ENCODE results near the gene MANF. TPM values are rescaled to one million over a fixed set of nuclear protein-coding genes. Genes with fewer than 3 reads are reported as not detected.

The MANF gene
- total RNA-seq, 2 donors from 2014 or later, result 42.6 to 48.5 TPM

DNA sequence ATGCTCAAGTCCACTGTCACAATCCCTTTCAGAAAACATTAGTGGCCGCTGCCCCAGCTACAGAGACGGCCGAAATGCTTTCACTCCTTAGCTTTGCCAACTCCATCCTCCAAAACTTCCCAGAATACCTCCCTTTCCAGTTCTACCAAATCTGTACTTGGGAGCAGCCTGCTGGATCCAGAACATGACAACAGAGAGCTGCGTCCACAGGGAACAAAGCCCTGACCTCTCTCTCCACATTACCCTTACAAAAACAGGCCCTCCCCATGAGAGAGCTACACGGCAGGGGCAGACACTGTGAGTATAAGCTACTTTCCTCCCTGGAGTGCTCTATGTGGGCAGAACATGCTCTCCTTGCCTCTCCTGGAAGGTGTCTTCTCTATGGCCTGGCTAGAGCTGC is 12.3 kb downstream of the MANF start:
- Histone ChIP-seq H3K36me3 (peaks cover 33% of the 10 kb centered on the region), H3K27ac (no peak overlapping the region), H3K4me3 (no peak overlapping the region), H3K4me1 (ENCODE audit: control insufficient read depth in 1 of 2, low read depth in 2 of 2) (peaks cover 20 to 38% of the 10 kb centered on the region in 2 donors), H3K9me3 (no peaks in the 10 kb centered on the region), H3K27me3 (replicated peaks; ENCODE audit: insufficient read depth) (no peaks in the 10 kb centered on the region)
- TF ChIP-seq CTCF (IDR thresholded peaks at IDR 0.05), result no peak
- no peak for ATAC-seq (ENCODE audit: insufficient number of reproducible peaks, low FRiP score, low read depth)
- DNase-seq (ENCODE audit: low spot score), result no peak

DNA sequence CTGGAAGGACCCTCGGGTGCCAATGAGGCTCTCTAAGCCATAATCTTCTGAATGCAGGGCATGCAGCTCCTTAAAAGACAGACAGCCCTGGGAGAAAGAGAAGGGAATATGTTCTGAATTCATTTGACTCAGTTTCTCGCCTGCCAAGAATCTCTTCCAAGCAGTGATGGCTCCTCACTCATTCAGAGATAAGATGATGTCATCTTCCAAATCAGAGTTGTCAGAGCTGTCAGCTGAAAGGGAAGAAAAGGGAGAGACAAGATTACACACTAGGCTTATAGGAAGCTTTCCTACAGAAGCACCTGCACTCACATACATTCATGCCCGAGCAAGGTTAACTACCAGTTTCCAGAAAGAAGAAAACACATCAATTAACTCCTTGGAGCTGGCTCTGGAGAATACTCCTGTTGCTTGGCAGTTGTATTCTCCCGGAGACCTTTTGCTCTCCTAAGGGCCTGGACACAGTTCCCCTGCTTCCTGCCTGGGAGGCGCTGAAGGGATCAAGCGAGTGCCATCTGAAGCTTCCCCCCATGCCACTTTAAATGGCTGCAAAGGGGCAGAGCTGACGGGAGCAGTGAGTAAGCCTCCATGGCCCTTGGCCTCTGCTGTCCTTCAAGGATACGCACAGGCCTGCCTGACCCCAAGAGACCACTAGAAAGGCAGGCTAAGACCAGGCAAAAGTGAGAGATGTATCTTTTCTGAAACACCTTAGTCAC is 13.7 kb downstream of the MANF start:
- peaks cover 8 to 25% of the 10 kb centered on the region in 2 donors for H3K4me1 ChIP-seq (ENCODE audit: control insufficient read depth in 1 of 2, low read depth in 2 of 2)
- peaks cover 23% of the 10 kb centered on the region for H3K36me3 ChIP-seq
- no peak for TF ChIP-seq CTCF (IDR thresholded peaks at IDR 0.05)
- DNase-seq (ENCODE audit: low spot score) (no peak), ATAC-seq (ENCODE audit: insufficient number of reproducible peaks, low FRiP score, low read depth) (no peak)
- H3K9me3 ChIP-seq, result no peaks in the 10 kb centered on the region
- no peak overlapping the region for H3K4me3 ChIP-seq
- H3K27me3 ChIP-seq (replicated peaks; ENCODE audit: insufficient read depth), result no peaks in the 10 kb centered on the region
- H3K27ac ChIP-seq, result no peak overlapping the region

GRCh38 chr3:51400166-51400565 is 15.1 kb downstream of the MANF start:
- no peak for ATAC-seq (ENCODE audit: insufficient number of reproducible peaks, low FRiP score, low read depth)

GRCh38 chr3:51401735-51402134 is 16.6 kb downstream of the MANF start:
- H3K36me3 ChIP-seq, result peaks cover 14% of the 10 kb centered on the region
- ATAC-seq (ENCODE audit: insufficient number of reproducible peaks, low FRiP score, low read depth), result no peak
- DNase-seq (ENCODE audit: low spot score), result no peak

More at GRCh38 chr3:51400166-51400565, 15.1 kb downstream of the MANF start:
- Histone ChIP-seq H3K36me3 (peaks cover 17% of the 10 kb centered on the region), H3K4me1 (ENCODE audit: control insufficient read depth in 1 of 2, low read depth in 2 of 2) (peaks cover 0 to 11% of the 10 kb centered on the region in 2 donors), H3K4me3 (no peak overlapping the region), H3K9me3 (no peaks in the 10 kb centered on the region), H3K27me3 (replicated peaks; ENCODE audit: insufficient read depth) (no peaks in the 10 kb centered on the region), H3K27ac (no peak overlapping the region)
- TF ChIP-seq CTCF (IDR thresholded peaks at IDR 0.05), result no peak
- no peak for DNase-seq (ENCODE audit: low spot score)

GRCh38 chr3:51403675-51404074 is 18.6 kb downstream of the MANF start:
- Histone ChIP-seq H3K27me3 (replicated peaks; ENCODE audit: insufficient read depth) (no peaks in the 10 kb centered on the region), H3K9me3 (no peaks in the 10 kb centered on the region), H3K4me1 (ENCODE audit: control insufficient read depth in 1 of 2, low read depth in 2 of 2) (no peaks in the 10 kb centered on the region), H3K27ac (no peak overlapping the region), H3K36me3 (peaks cover 5% of the 10 kb centered on the region), H3K4me3 (no peak overlapping the region)
- DNase-seq (ENCODE audit: low spot score) (no peak), ATAC-seq (ENCODE audit: insufficient number of reproducible peaks, low FRiP score, low read depth) (no peak)
- no peak for TF ChIP-seq CTCF (IDR thresholded peaks at IDR 0.05)

More at GRCh38 chr3:51401735-51402134, 16.6 kb downstream of the MANF start:
- peaks cover 0 to 4% of the 10 kb centered on the region in 2 donors for H3K4me1 ChIP-seq (ENCODE audit: control insufficient read depth in 1 of 2, low read depth in 2 of 2)
- H3K27ac ChIP-seq, result no peak overlapping the region
- no peaks in the 10 kb centered on the region for H3K9me3 ChIP-seq
- no peak overlapping the region for H3K4me3 ChIP-seq
- TF ChIP-seq CTCF (IDR thresholded peaks at IDR 0.05), result no peak
- no peaks in the 10 kb centered on the region for H3K27me3 ChIP-seq (replicated peaks; ENCODE audit: insufficient read depth)
